Omental fat pad (tissue), 4 donors: ENCODE data around the gene PMEPA1. TPM values are rescaled to one million over a fixed set of nuclear protein-coding genes. Genes with fewer than 3 reads are reported as not detected.

Experiments used
- ATAC-seq: fragments of 150-250 bp; one replicate; pipeline ENCODE4 v1.9.1; 2016; ENCODE audit warnings: mild to moderate bottlenecking, moderate library complexity; ENCODE audit not compliant: low FRiP score
- DNase-seq: peaks from one replicate; pipeline ENCODE4 v3.0.0-alpha.2; 2019; ENCODE audit warnings: low spot score
- CTCF ChIP-seq, 3 donors: fragments of 450-650 bp; IDR thresholded peaks; one replicate each; pipeline ENCODE4 v1.5.1; 2016 to 2017; ENCODE audit warnings: antibody characterized with exemption in 3 of 3, mild to moderate bottlenecking in 3 of 3, moderate library complexity in 2 of 3
- total RNA-seq, 4 donors: library from RNA; depleted of rRNA; stranded (reverse); fragments of >200 nt; gene quantifications; one replicate each; pipeline ENCODE4 v1.1.0, GENCODE V29; 2016

Gene PMEPA1
- total RNA-seq, 4 donors from 2014 or later, result 10.4 to 42.7 (median 18.9) TPM

GRCh38 chr20:57685146-57685758 lies 24.6 kb downstream of the PMEPA1 start:
- DNase-seq (no peak), ATAC-seq (no peak)
- TF ChIP-seq CTCF (IDR thresholded peaks at IDR 0.05), result no peak

DNA sequence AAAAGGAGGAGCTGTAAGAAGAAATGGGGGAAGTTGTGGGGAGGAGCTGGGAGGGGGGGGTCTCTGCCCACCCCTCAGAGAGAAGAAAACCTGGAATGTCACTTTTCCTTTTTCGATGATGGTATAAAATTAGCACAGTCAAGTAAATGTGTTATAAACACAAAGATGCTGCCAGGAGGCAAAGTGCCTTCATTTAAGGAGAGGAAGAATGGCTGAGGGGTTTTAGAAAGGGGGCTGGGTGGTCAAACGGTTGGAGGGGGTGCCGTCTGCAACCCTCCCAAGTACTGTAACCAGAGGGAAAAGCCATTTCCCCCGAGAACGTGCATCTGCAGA lies 25.0 kb downstream of the PMEPA1 start:
- ATAC-seq, result no peak
- no peak for TF ChIP-seq CTCF (IDR thresholded peaks at IDR 0.05)
- no peak for DNase-seq

DNA sequence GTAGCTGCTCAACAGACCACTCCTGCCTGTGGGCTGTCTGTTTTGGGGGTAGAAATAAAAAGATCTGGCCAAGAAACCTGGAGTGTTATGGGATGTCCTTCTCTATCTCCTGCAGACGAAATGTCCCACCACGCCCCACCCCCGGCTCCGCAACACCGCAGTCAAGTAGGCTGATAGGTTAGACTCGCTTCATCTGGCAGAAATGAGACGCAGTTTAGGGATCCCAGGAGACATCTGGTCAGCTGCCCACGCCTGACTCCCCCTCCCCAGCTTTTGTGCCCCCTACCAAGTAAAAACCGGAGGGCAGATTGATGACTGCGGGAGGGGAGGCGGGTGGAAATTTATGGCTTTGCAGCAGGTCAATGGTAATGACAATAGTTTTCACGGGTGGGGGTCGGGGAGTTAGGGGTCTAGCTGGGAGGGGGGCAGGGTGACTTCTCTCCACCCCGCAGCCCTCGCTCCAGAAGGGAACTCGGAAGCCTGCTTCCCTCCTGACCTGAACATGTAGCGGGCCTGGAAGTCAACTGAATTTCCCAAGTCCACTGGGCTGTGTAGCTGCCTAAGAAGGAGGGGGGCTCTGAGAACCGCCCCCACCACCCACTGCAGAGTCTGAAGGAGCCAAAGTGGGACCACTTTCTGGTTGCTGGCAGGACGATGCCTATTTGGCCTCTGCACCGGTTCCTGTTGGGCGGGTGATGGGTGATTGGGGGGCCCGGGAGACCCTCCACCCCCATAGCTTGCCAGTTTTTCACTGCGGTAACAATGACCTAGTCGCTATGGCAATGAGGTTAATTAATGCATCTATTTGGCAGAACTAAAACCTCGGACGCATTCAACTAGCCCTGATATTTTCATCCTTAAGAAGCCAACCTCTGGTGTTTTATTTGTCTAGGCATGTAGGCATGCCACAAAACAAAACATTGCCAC lies 25.7 kb downstream of the PMEPA1 start:
- ATAC-seq, result no peak
- no peak for DNase-seq
- no peak for TF ChIP-seq CTCF (IDR thresholded peaks at IDR 0.05)

- TF ChIP-seq CTCF (IDR thresholded peaks at IDR 0.05), result no peak
- ATAC-seq, result no peak
- no peak for DNase-seq
Observed at GRCh38 chr20:57683287-57683686, 26.5 kb downstream of the PMEPA1 start.

- TF ChIP-seq CTCF (IDR thresholded peaks at IDR 0.05), result no peak
- no peak for ATAC-seq
- no peak for DNase-seq
Observed at GRCh38 chr20:57682184-57683101, 27.4 kb downstream of the PMEPA1 start.

DNA sequence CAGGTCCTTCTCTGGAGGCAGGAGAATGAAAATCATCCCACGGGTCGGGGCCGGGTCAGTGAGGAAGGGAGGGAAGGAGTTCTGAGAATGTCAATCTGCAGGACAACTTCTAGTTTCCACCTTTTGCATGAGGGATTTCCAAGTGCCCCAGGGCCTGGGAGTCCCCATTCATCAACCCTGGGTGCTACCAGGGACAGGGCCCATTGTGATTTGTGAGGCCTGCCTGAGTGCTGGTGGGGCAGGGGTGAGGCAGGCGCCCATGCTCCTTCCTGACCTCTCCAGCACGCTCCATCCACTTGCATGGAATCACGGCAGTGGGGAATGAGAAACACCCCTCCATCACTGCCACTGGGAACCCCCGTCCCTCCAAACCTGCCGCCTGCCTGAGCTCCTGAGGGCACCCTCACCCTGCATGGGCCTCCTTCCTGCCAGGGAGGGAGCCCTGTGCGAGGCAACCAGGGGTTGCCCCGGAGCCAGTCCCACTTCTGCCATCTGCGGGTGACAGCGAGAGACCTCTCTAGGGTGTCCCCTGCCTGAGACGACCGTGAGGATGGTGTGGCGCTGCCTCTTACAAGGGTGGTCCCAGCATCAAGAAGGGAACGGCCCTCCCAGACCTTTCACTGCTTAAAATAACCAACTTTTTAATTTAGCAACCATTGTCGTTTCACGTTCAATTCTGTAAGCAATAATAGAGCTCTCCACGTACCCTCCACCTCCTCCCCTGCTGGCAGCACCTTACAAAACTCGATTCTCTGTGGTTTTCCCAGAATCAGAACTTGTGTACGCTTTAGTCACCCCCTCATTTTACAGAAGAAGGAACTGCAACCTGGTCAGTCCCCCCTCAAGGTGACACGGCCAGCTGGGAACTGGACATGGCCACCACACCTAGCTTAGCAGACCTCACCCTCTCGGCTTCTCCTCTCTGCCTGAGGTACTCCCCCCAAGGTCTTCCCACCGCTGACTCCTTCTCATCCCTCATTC lies 28.6 kb downstream of the PMEPA1 start:
- DNase-seq (no peak), ATAC-seq (no peak)
- no peak for TF ChIP-seq CTCF (IDR thresholded peaks at IDR 0.05)
